Neural cell (in vitro differentiated cells): ENCODE measurements around the gene PCED1B. TPM values are rescaled to one million over a fixed set of nuclear protein-coding genes. Genes with fewer than 3 reads are reported as not detected.

ENCODE experiments used
- H2AFZ ChIP-seq: fragments of 200-600, 300-800 bp; sonication (generic), shearing (Covaris generic); 2 replicates; pipeline ENCODE4 v1.6.0; 2014; ENCODE audit warnings: low read depth, mild to moderate bottlenecking, antibody characterized with exemption, low read length, moderate library complexity
- H3F3A ChIP-seq: fragments of 200-600 bp; shearing (Covaris generic); 2 replicates; pipeline ENCODE4 v1.6.1; 2016; ENCODE audit warnings: mild to moderate bottlenecking, moderate library complexity, mixed read lengths, antibody characterized with exemption, low read length; ENCODE audit not compliant: insufficient read depth, poor library complexity, severe bottlenecking
- H3K27ac ChIP-seq: fragments of 200-600, 300-800 bp; sonication (generic), shearing (Covaris generic); 2 replicates; pipeline ENCODE4 v1.5.1; 2014; ENCODE audit warnings: mild to moderate bottlenecking, low read length, moderate library complexity
- H3K27me3 ChIP-seq: fragments of 300-800, 200-600 bp; sonication (generic), shearing (Covaris generic); 2 replicates; pipeline ENCODE4 v1.6.0; 2014; ENCODE audit warnings: mild to moderate bottlenecking, low read depth, low read length, moderate library complexity; ENCODE audit not compliant: insufficient read depth
- H3K36me3 ChIP-seq: fragments of 300-800, 200-600 bp; sonication (generic), shearing (Covaris generic); 2 replicates; pipeline ENCODE4 v1.5.1; 2014; ENCODE audit warnings: mild to moderate bottlenecking, antibody characterized with exemption, low read length, moderate library complexity; ENCODE audit not compliant: insufficient read depth
- H3K4me2 ChIP-seq: fragments of 300-800, 200-600 bp; sonication (generic), shearing (Covaris generic); 2 replicates; pipeline ENCODE4 v1.6.0; 2014; ENCODE audit warnings: mild to moderate bottlenecking, low read length
- H3K4me3 ChIP-seq: fragments of 300-800, 200-600 bp; sonication (generic), shearing (Covaris generic); 2 replicates; pipeline ENCODE4 v1.5.1; 2014; ENCODE audit warnings: mild to moderate bottlenecking, low read length, moderate library complexity
- H3K79me2 ChIP-seq: fragments of 200-600 bp; shearing (Covaris generic); replicated peaks from 2 replicates; pipeline ENCODE4 v1.6.0; 2014; ENCODE audit warnings: mild to moderate bottlenecking, low read length, moderate library complexity; ENCODE audit not compliant: insufficient read depth
- H3K9ac ChIP-seq: fragments of 300-800, 200-600 bp; sonication (generic), shearing (Covaris generic); 2 replicates; pipeline ENCODE4 v1.6.1; 2016; ENCODE audit warnings: mild to moderate bottlenecking, low read length, mixed read lengths
- H3K9me2 ChIP-seq: fragments of 200-600 bp; shearing (Covaris generic); 2 replicates; pipeline ENCODE4 v1.6.1; 2016; ENCODE audit warnings: mild to moderate bottlenecking, low read length, mixed read lengths; ENCODE audit not compliant: insufficient read depth
- H3K9me3 ChIP-seq: fragments of 200-600, 300-800 bp; sonication (generic), shearing (Covaris generic); 2 replicates; pipeline ENCODE4 v1.6.1; 2016; ENCODE audit warnings: mild to moderate bottlenecking, mixed run types, low read length, moderate library complexity, mixed read lengths
- H4K20me1 ChIP-seq: fragments of 200-600 bp; shearing (Covaris generic); 2 replicates; pipeline ENCODE4 v1.6.1; 2016; ENCODE audit warnings: mild to moderate bottlenecking, mixed run types; ENCODE audit not compliant: insufficient read depth
- CTCF ChIP-seq: fragments of 450-650 bp; IDR thresholded peaks from 2 replicates; pipeline ENCODE4 v1.5.1; 2014; ENCODE audit warnings: antibody characterized with exemption, mild to moderate bottlenecking, moderate library complexity; ENCODE audit not compliant: poor library complexity, severe bottlenecking
- EP300 ChIP-seq: fragments of 450-650 bp; conservative IDR thresholded peaks from 2 replicates; pipeline ENCODE4 v1.6.1; 2014; ENCODE audit warnings: antibody characterized with exemption, mild to moderate bottlenecking, moderate library complexity; ENCODE audit not compliant: poor library complexity, severe bottlenecking
- EZH2 ChIP-seq: fragments of 200-600, 300-800 bp; shearing (Covaris generic), sonication (generic); IDR thresholded peaks from 2 replicates; pipeline ENCODE4 v1.6.1; 2014; ENCODE audit warnings: antibody characterized with exemption, low read length, borderline replicate concordance, mild to moderate bottlenecking; ENCODE audit not compliant: insufficient read depth, poor library complexity, severe bottlenecking
- MXI1 ChIP-seq: fragments of 450-650 bp; conservative IDR thresholded peaks from 2 replicates; pipeline ENCODE4 v1.6.1; 2014; ENCODE audit warnings: antibody characterized with exemption, mild to moderate bottlenecking; ENCODE audit not compliant: poor library complexity, severe bottlenecking
- POLR2AphosphoS5 ChIP-seq: IDR thresholded peaks from 2 replicates; pipeline ENCODE4 v1.6.1; 2012
- RAD21 ChIP-seq: fragments of 450-650 bp; conservative IDR thresholded peaks from 2 replicates; pipeline ENCODE4 v1.6.1; 2014; ENCODE audit warnings: antibody characterized with exemption, mild to moderate bottlenecking, moderate library complexity
- REST ChIP-seq: IDR thresholded peaks from 2 replicates; pipeline ENCODE4 v1.6.1; 2012; ENCODE audit warnings: borderline replicate concordance
- SMC3 ChIP-seq: fragments of 450-650 bp; conservative IDR thresholded peaks from 2 replicates; pipeline ENCODE4 v1.6.1; 2014; ENCODE audit warnings: antibody characterized with exemption, mild to moderate bottlenecking, moderate library complexity; ENCODE audit not compliant: poor library complexity
- TAF1 ChIP-seq: IDR thresholded peaks from 2 replicates; pipeline ENCODE4 v1.6.1; 2012; ENCODE audit warnings: low read depth
- polyA plus RNA-seq: library from polyadenylated mRNA; depleted of rRNA; stranded (reverse); fragments of >200 nt; gene quantifications from 2 replicates; pipeline ENCODE4 v1.2.3, GENCODE V29; 2014

PCED1B gene
- polyA plus RNA-seq, 1 donor from 2014 or later, result not detected

- Histone ChIP-seq H3K79me2 (no peaks in the 10 kb centered on the region), H3K27me3 (no peaks in the 10 kb centered on the region), H3K4me2 (no peak overlapping the region), H3F3A (no peaks in the 10 kb centered on the region), H4K20me1 (no peaks in the 10 kb centered on the region), H3K27ac (no peak overlapping the region), H3K36me3 (no peaks in the 10 kb centered on the region), H3K9ac (no peak overlapping the region), H2AFZ (no peak overlapping the region), H3K9me3 (no peaks in the 10 kb centered on the region), H3K9me2 (no peaks in the 10 kb centered on the region), H3K4me3 (no peak overlapping the region)
- TF ChIP-seq REST (no peak), RAD21 (no peak), POLR2AphosphoS5 (no peak), EZH2 (no peak), MXI1 (no peak), CTCF (no peak), TAF1 (no peak), SMC3 (no peak), EP300 (no peak)
Observed at GRCh38 chr12:47035484-47035883, 43.9 kb upstream of the PCED1B start.

- no peaks in the 10 kb centered on the region for H3K9me2 ChIP-seq
- no peaks in the 10 kb centered on the region for H3K9me3 ChIP-seq
- no peaks in the 10 kb centered on the region for H3K79me2 ChIP-seq
- H3K36me3 ChIP-seq, result no peaks in the 10 kb centered on the region
- no peaks in the 10 kb centered on the region for H3K27me3 ChIP-seq
- no peak overlapping the region for H3K27ac ChIP-seq
- no peak overlapping the region for H3K4me3 ChIP-seq
- no peaks in the 10 kb centered on the region for H3F3A ChIP-seq
- no peaks in the 10 kb centered on the region for H4K20me1 ChIP-seq
- H3K9ac ChIP-seq, result no peak overlapping the region
- no peak overlapping the region for H3K4me2 ChIP-seq
- H2AFZ ChIP-seq, result no peak overlapping the region
- TF ChIP-seq SMC3 (no peak), EP300 (no peak), RAD21 (no peak), TAF1 (no peak), REST (no peak), EZH2 (no peak), POLR2AphosphoS5 (no peak), MXI1 (no peak)
Observed at GRCh38 chr12:47038270-47038748, 41.1 kb upstream of the PCED1B start.
